Lower leg skin (tissue), 3 donors: ENCODE results near the gene CHEK2.

Source experiments
- POLR2A ChIP-seq, 2 donors: fragments of 450-650 bp; IDR thresholded peaks; one replicate each; pipeline ENCODE4 v1.6.1; 2016 to 2017; ENCODE audit warnings: antibody characterized with exemption in 2 of 2, mild to moderate bottlenecking in 1 of 2, moderate library complexity in 1 of 2
- TF ChIP-seq, protein P1 (sequence below), 3 donors: fragments of 450-650 bp; IDR thresholded peaks; one replicate each; pipeline ENCODE4 v1.5.1; 2016; ENCODE audit warnings: antibody characterized with exemption in 3 of 3, mild to moderate bottlenecking in 3 of 3, moderate library complexity in 2 of 3

DNA sequence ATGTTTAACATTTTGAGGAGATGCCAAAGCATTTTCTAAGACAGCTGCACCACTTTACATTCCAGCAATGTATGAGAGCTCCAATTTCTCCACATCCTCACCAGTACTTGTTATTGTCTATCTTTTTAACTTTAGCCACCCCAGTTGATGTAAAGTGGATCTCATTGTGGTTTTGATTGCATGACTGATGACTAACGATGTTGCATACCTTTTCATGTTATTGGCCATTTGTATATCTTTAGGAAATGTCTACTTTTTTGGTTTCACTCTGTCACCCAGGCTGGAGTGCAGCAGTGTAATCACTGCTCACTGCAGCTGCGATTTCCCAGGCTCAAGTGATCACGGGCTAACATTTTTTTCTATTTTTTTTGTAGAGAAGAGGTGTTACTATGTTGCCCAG is 70.9 kb downstream of the CHEK2 start:
- TF ChIP-seq, protein P1, sequence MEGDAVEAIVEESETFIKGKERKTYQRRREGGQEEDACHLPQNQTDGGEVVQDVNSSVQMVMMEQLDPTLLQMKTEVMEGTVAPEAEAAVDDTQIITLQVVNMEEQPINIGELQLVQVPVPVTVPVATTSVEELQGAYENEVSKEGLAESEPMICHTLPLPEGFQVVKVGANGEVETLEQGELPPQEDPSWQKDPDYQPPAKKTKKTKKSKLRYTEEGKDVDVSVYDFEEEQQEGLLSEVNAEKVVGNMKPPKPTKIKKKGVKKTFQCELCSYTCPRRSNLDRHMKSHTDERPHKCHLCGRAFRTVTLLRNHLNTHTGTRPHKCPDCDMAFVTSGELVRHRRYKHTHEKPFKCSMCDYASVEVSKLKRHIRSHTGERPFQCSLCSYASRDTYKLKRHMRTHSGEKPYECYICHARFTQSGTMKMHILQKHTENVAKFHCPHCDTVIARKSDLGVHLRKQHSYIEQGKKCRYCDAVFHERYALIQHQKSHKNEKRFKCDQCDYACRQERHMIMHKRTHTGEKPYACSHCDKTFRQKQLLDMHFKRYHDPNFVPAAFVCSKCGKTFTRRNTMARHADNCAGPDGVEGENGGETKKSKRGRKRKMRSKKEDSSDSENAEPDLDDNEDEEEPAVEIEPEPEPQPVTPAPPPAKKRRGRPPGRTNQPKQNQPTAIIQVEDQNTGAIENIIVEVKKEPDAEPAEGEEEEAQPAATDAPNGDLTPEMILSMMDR (IDR thresholded peaks at IDR 0.05) = no peak
- TF ChIP-seq POLR2A (IDR thresholded peaks at IDR 0.05) = no peak
